IPS-18c (cell line): ENCODE data around the gene RASL10A.
A peak's percentile ranks its signal among the peaks of the same experiment; 100 is the strongest.
"Not testable (repeated sequence)": the region's sequence is repeated elsewhere in the genome, so short reads cannot be mapped to it uniquely, and the experiment has no call there.

ENCODE experiments used
- H3K4me3 ChIP-seq: 2 replicates; pipeline ENCODE4 v1.7.0; 2013; ENCODE audit warnings: low read depth, mild to moderate bottlenecking, low read length, moderate library complexity; ENCODE audit not compliant: insufficient read depth
- H3K9me3 ChIP-seq: one replicate; pipeline ENCODE4 v1.6.1; 2013; ENCODE audit warnings: mild to moderate bottlenecking, low read length, moderate library complexity; ENCODE audit not compliant: control insufficient read depth, insufficient read depth

RASL10A gene

GRCh38 chr22:29315286-29316140, at the start of gene RASL10A:
TSS of gene RASL10A (minus strand) at chr22:29315697. CDS start at chr22:29315246, 451 bp downstream.
- Histone ChIP-seq H3K4me3 (peak within 1 kb of the TSS; percentile 44), H3K9me3 (peaks cover 2% of the 10 kb centered on the region)

GRCh38 chr22:29359469-29359868, 44.0 kb upstream of the RASL10A start:
- H3K4me3 ChIP-seq: no peak overlapping the region
- no peaks in the 10 kb centered on the region for H3K9me3 ChIP-seq

- not testable (repeated sequence) for H3K9me3 ChIP-seq, H3K4me3 ChIP-seq
Measured at GRCh38 chr22:29357193-29357890, 41.8 kb upstream of the RASL10A start.

GRCh38 chr22:29353860-29354259, 38.4 kb upstream of the RASL10A start:
- H3K9me3 ChIP-seq: no peaks in the 10 kb centered on the region
- no peak overlapping the region for H3K4me3 ChIP-seq

- Histone ChIP-seq H3K4me3 (no peak overlapping the region), H3K9me3 (no peaks in the 10 kb centered on the region)
Measured at GRCh38 chr22:29353286-29353685, 37.8 kb upstream of the RASL10A start.

- H3K9me3 ChIP-seq: no peaks in the 10 kb centered on the region
- H3K4me3 ChIP-seq: no peak overlapping the region
Measured at GRCh38 chr22:29352778-29353177, 37.3 kb upstream of the RASL10A start.

GRCh38 chr22:29351891-29352290, 36.4 kb upstream of the RASL10A start:
- H3K4me3 ChIP-seq: no peak overlapping the region
- H3K9me3 ChIP-seq: no peaks in the 10 kb centered on the region

GRCh38 chr22:29351042-29351441, 35.5 kb upstream of the RASL10A start:
- H3K4me3 ChIP-seq: no peak overlapping the region
- no peaks in the 10 kb centered on the region for H3K9me3 ChIP-seq

- Histone ChIP-seq H3K9me3 (no peaks in the 10 kb centered on the region), H3K4me3 (no peak overlapping the region)
Measured at GRCh38 chr22:29348956-29349355, 33.5 kb upstream of the RASL10A start.

- H3K9me3 ChIP-seq: no peaks in the 10 kb centered on the region
Measured at GRCh38 chr22:29348041-29348440, 32.5 kb upstream of the RASL10A start.

GRCh38 chr22:29346659-29347058, 31.2 kb upstream of the RASL10A start:
- no peak overlapping the region for H3K4me3 ChIP-seq
- H3K9me3 ChIP-seq: no peaks in the 10 kb centered on the region

More at GRCh38 chr22:29348041-29348440, 32.5 kb upstream of the RASL10A start:
- no peak overlapping the region for H3K4me3 ChIP-seq

- Histone ChIP-seq H3K4me3 (no peak overlapping the region), H3K9me3 (no peaks in the 10 kb centered on the region)
Measured at GRCh38 chr22:29345932-29346331, 30.4 kb upstream of the RASL10A start.

GRCh38 chr22:29344889-29345288, 29.4 kb upstream of the RASL10A start:
- H3K9me3 ChIP-seq, H3K4me3 ChIP-seq: not testable (repeated sequence)

GRCh38 chr22:29344137-29344536, 28.6 kb upstream of the RASL10A start:
- H3K4me3 ChIP-seq: no peak overlapping the region
- no peaks in the 10 kb centered on the region for H3K9me3 ChIP-seq

- H3K9me3 ChIP-seq: no peaks in the 10 kb centered on the region
- H3K4me3 ChIP-seq: no peak overlapping the region
Measured at GRCh38 chr22:29343313-29343805, 27.9 kb upstream of the RASL10A start.

- Histone ChIP-seq H3K4me3 (no peak overlapping the region), H3K9me3 (no peaks in the 10 kb centered on the region)
Measured at GRCh38 chr22:29342577-29343312, 27.2 kb upstream of the RASL10A start.

- no peak overlapping the region for H3K4me3 ChIP-seq
- no peaks in the 10 kb centered on the region for H3K9me3 ChIP-seq
Measured at GRCh38 chr22:29342177-29342576, 26.7 kb upstream of the RASL10A start.

- Histone ChIP-seq H3K4me3 (no peak overlapping the region), H3K9me3 (no peaks in the 10 kb centered on the region)
Measured at GRCh38 chr22:29341849-29342127, 26.3 kb upstream of the RASL10A start.
